ENCODE measurements around the gene RUNX2. TPM values are rescaled to one million over a fixed set of nuclear protein-coding genes. Genes with fewer than 3 reads are reported as not detected.

The RUNX2 gene
- total RNA-seq, 1 donor from 2014 or later: 0.09 TPM

DNA sequence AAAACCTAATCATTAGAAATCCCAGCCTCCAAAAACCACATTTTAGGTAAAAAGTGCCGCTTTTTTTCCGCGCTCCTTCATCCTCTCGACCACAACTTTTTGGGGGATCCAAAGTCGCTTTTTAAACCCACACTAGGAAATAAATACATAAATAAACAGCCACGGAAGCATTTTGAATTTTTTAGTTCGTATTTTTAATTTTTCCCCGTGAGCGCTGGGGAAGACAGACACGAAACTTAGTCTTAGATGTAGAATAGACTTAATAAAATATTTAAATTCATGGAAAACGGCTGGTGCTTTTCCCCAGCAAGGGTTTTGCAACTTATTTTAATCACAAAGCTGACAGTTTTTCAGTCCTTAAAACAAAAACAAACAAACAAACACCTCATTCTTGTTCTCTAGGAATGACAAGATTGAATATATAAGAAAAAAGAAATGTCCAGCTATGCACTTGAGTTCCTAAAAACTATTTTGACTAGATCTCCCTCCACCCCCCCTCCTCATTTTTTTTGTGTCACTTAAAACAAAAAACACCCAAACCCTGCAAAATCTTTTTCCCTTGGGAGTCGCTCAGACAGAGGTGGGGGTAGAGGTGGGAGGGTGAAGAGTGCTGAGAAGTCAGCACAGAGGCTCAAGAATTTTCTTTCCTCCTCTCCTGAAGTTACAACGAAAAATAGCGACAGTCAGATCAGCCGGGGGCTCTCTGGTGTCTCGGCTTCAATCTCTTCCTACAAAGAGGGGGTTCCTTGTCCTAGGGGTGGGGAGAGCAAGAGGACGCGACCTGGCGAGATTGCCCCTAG lies 93.0 kb downstream of the RUNX2 start:
- Mint-ChIP-seq H3K36me3 (no peaks in the 10 kb centered on the region), H3K27me3 (ENCODE audit: insufficient read depth, low read depth) (peaks cover 54% of the 10 kb centered on the region), H3K27ac (no peak overlapping the region), H3K9me3 (no peaks in the 10 kb centered on the region), H3K4me3 (peak overlapping the region; percentile 93), H3K4me1 (peaks cover 25% of the 10 kb centered on the region)
- no peak overlapping the region for H3K27ac ChIP-seq
- H3K4me3 ChIP-seq: peak overlapping the region; percentile 63
- peaks cover 17% of the 10 kb centered on the region for H3K4me1 ChIP-seq
- peaks cover 100% of the 10 kb centered on the region for H3K27me3 ChIP-seq
- peaks cover 9% of the 10 kb centered on the region for H4K20me1 ChIP-seq (ENCODE audit: low read depth)
- no peaks in the 10 kb centered on the region for H3K9me3 ChIP-seq (ENCODE audit: low read depth)
- H3K79me2 ChIP-seq (ENCODE audit: low read depth): no peaks in the 10 kb centered on the region
- peaks cover 5% of the 10 kb centered on the region for H3F3A ChIP-seq (ENCODE audit: low read depth)
- peak overlapping the region; percentile 93 for H2AFZ ChIP-seq (replicated peaks)
- H3K36me3 ChIP-seq: no peaks in the 10 kb centered on the region
- TF ChIP-seq, protein P1, sequence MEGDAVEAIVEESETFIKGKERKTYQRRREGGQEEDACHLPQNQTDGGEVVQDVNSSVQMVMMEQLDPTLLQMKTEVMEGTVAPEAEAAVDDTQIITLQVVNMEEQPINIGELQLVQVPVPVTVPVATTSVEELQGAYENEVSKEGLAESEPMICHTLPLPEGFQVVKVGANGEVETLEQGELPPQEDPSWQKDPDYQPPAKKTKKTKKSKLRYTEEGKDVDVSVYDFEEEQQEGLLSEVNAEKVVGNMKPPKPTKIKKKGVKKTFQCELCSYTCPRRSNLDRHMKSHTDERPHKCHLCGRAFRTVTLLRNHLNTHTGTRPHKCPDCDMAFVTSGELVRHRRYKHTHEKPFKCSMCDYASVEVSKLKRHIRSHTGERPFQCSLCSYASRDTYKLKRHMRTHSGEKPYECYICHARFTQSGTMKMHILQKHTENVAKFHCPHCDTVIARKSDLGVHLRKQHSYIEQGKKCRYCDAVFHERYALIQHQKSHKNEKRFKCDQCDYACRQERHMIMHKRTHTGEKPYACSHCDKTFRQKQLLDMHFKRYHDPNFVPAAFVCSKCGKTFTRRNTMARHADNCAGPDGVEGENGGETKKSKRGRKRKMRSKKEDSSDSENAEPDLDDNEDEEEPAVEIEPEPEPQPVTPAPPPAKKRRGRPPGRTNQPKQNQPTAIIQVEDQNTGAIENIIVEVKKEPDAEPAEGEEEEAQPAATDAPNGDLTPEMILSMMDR (IDR thresholded peaks at IDR 0.05): no peak
- peak; percentile 3 for TF ChIP-seq EZH2 (IDR thresholded peaks at IDR 0.05)
- DNase-seq (ENCODE audit: low spot score): no peak
- no peak overlapping the region for H3K9ac ChIP-seq
- peak overlapping the region; percentile 94 for H3K4me2 ChIP-seq

DNA sequence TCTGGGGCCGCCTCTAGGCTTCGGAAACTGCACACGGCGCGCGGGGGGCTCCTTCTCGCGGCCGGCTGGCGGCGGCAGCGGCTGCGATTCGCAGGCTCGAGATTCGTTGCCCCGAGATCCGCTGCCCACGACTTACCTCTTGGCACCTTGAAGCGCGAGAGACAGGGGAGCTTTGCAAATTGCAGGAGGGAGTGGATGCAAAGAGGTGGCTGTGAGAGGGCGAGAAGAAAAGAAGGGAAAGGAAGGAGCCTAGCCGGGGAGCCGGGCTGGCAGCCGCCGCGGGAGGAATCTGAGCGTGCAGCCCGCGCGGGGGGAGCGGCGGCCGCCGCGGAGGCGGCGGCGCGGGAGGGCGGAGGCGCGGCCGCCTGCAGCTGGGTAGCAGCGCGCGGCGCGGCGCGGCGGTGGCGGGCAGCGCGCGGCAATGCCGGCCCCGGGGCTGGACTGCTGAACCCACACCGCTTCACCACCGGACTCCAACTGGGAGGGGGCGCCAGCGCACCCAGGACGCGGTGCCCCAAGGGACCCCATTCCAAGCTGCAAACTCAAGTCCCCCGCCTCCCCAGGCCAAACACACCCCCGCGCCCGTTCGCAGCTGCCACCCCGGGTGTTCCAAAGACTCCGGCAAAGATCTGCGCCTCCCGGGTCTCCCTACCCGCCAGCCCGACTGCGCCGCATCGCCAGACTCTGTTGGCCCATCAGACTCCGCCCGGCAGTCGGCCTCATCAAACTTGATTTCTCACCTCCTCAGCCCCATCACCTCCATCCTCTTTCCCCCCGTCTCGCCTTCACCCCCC lies 93.8 kb downstream of the RUNX2 start:
- H2AFZ ChIP-seq (replicated peaks): peak overlapping the region; percentile 93

DNA sequence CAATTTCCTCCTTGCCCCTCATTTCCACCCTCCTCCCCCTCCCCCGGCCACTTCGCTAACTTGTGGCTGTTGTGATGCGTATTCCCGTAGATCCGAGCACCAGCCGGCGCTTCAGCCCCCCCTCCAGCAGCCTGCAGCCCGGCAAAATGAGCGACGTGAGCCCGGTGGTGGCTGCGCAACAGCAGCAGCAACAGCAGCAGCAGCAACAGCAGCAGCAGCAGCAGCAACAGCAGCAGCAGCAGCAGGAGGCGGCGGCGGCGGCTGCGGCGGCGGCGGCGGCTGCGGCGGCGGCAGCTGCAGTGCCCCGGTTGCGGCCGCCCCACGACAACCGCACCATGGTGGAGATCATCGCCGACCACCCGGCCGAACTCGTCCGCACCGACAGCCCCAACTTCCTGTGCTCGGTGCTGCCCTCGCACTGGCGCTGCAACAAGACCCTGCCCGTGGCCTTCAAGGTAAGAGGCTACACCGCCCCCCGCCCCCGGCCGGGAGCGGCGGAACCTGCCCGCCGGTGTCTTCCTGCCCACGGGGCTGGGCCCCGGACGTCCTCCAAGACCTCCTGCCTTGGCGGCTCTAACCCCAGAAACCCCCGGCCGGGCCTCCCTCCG lies 94.5 kb downstream of the RUNX2 start:
- peaks cover 9% of the 10 kb centered on the region for H4K20me1 ChIP-seq (ENCODE audit: low read depth)
- peak; percentile 73 for DNase-seq (ENCODE audit: low spot score)
- H3K4me3 ChIP-seq: peak overlapping the region; percentile 63
- peak overlapping the region; percentile 93 for H2AFZ ChIP-seq (replicated peaks)
- H3K9ac ChIP-seq: no peak overlapping the region
- H3K79me2 ChIP-seq (ENCODE audit: low read depth): no peaks in the 10 kb centered on the region
- H3K4me1 Mint-ChIP-seq: peaks cover 25% of the 10 kb centered on the region
- H3K27me3 Mint-ChIP-seq (ENCODE audit: insufficient read depth, low read depth): peaks cover 54% of the 10 kb centered on the region
- H3K9me3 Mint-ChIP-seq: no peaks in the 10 kb centered on the region
- H3K36me3 ChIP-seq: no peaks in the 10 kb centered on the region
- H3K4me2 ChIP-seq: peak overlapping the region; percentile 94
- no peaks in the 10 kb centered on the region for H3K36me3 Mint-ChIP-seq
- no peak overlapping the region for H3K27ac Mint-ChIP-seq
- peak overlapping the region; percentile 91 for H3K4me3 Mint-ChIP-seq
- no peaks in the 10 kb centered on the region for H3K9me3 ChIP-seq (ENCODE audit: low read depth)
- H3F3A ChIP-seq (ENCODE audit: low read depth): peaks cover 5% of the 10 kb centered on the region
- H3K27me3 ChIP-seq: peaks cover 98% of the 10 kb centered on the region
- H3K4me1 ChIP-seq: peaks cover 17% of the 10 kb centered on the region
- TF ChIP-seq EZH2 (IDR thresholded peaks at IDR 0.05): peak; percentile 61
- TF ChIP-seq, protein P1 (IDR thresholded peaks at IDR 0.05): no peak
- H3K27ac ChIP-seq: no peak overlapping the region

More for the DNA sequence above, 93.8 kb downstream of the RUNX2 start:
- H3K27ac ChIP-seq: no peak overlapping the region
- peak; percentile 80 for DNase-seq (ENCODE audit: low spot score)
- peaks cover 17% of the 10 kb centered on the region for H3K4me1 ChIP-seq
- Mint-ChIP-seq H3K4me3 (peak overlapping the region; percentile 93), H3K4me1 (peaks cover 25% of the 10 kb centered on the region), H3K27me3 (ENCODE audit: insufficient read depth, low read depth) (peaks cover 54% of the 10 kb centered on the region), H3K9me3 (no peaks in the 10 kb centered on the region), H3K27ac (no peak overlapping the region), H3K36me3 (no peaks in the 10 kb centered on the region)
- no peak overlapping the region for H3K9ac ChIP-seq
- H4K20me1 ChIP-seq (ENCODE audit: low read depth): peaks cover 9% of the 10 kb centered on the region
- peaks cover 100% of the 10 kb centered on the region for H3K27me3 ChIP-seq
- peaks cover 5% of the 10 kb centered on the region for H3F3A ChIP-seq (ENCODE audit: low read depth)
- TF ChIP-seq EZH2 (IDR thresholded peaks at IDR 0.05): peak; percentile 48
- peak; percentile 10 for TF ChIP-seq EZH2phosphoT487 (IDR thresholded peaks at IDR 0.05)
- TF ChIP-seq, protein P1 (IDR thresholded peaks at IDR 0.05): peak; percentile 11
- H3K4me3 ChIP-seq: peak overlapping the region; percentile 63
- no peaks in the 10 kb centered on the region for H3K36me3 ChIP-seq
- no peaks in the 10 kb centered on the region for H3K79me2 ChIP-seq (ENCODE audit: low read depth)
- peak overlapping the region; percentile 94 for H3K4me2 ChIP-seq
- H3K9me3 ChIP-seq (ENCODE audit: low read depth): no peaks in the 10 kb centered on the region
